SJCRH30 (cell line): Measurements from ENCODE around the gene REV3L. TPM values are rescaled to one million over a fixed set of nuclear protein-coding genes. Genes with fewer than 3 reads are reported as not detected.
"Not testable (repeated sequence)": the region's sequence is repeated elsewhere in the genome, so short reads cannot be mapped to it uniquely, and the experiment has no call there.

Experiments
- DNase-seq, 2 experiments: peaks; one replicate each; pipeline ENCODE4 v3.0.0-alpha.2; 2015 to 2020
- H3K27ac ChIP-seq: fragments of 250-450 bp; sonication (Bioruptor Pico); 2 replicates; pipeline ENCODE4 v1.5.1; 2020; ENCODE audit warnings: mild to moderate bottlenecking, moderate library complexity
- H3K27me3 ChIP-seq: fragments of 250-450 bp; sonication (Bioruptor Pico); 2 replicates; pipeline ENCODE4 v1.5.1; 2020; ENCODE audit warnings: mild to moderate bottlenecking, moderate library complexity
- H3K36me3 ChIP-seq: fragments of 250-450 bp; sonication (Bioruptor Pico); 2 replicates; pipeline ENCODE4 v1.5.1; 2020; ENCODE audit warnings: mild to moderate bottlenecking, moderate library complexity
- H3K4me1 ChIP-seq: fragments of 250-450 bp; sonication (Bioruptor Pico); 2 replicates; pipeline ENCODE4 v1.5.1; 2020; ENCODE audit warnings: mild to moderate bottlenecking, moderate library complexity
- H3K4me3 ChIP-seq: fragments of 250-450 bp; sonication (Bioruptor Pico); 2 replicates; pipeline ENCODE4 v1.5.1; 2020; ENCODE audit warnings: mild to moderate bottlenecking, moderate library complexity
- H3K9me3 ChIP-seq: fragments of 250-450 bp; sonication (Bioruptor Pico); replicated peaks from 2 replicates; pipeline ENCODE4 v1.5.1; 2020; ENCODE audit warnings: mild to moderate bottlenecking, moderate library complexity
- total RNA-seq: library from RNA; depleted of rRNA; stranded (reverse); fragments of >200 nt; shearing (Covaris generic); gene quantifications from 2 replicates; pipeline ENCODE4 v1.2.3, GENCODE V29; 2014

The REV3L gene
- total RNA-seq, 1 experiment from 2014 or later = 34.3 TPM

- H3K4me1 ChIP-seq = no peaks in the 10 kb centered on the region
- H3K4me3 ChIP-seq = no peak overlapping the region
- DNase-seq = no peak
- no peaks in the 10 kb centered on the region for H3K27me3 ChIP-seq
- no peaks in the 10 kb centered on the region for H3K9me3 ChIP-seq
- H3K36me3 ChIP-seq = peaks cover 62% of the 10 kb centered on the region
- H3K27ac ChIP-seq = no peak overlapping the region
Measured at GRCh38 chr6:111307275-111307858, 175.7 kb downstream of the REV3L start.

GRCh38 chr6:111306104-111306888, 176.7 kb downstream of the REV3L start:
- Histone ChIP-seq H3K27me3 (no peaks in the 10 kb centered on the region), H3K4me1 (no peaks in the 10 kb centered on the region), H3K36me3 (peaks cover 64% of the 10 kb centered on the region), H3K27ac (no peak overlapping the region), H3K9me3 (no peaks in the 10 kb centered on the region), H3K4me3 (no peak overlapping the region)
- no peak for DNase-seq

GRCh38 chr6:111301946-111302345, 181.1 kb downstream of the REV3L start:
- no peak for DNase-seq
- H3K27me3 ChIP-seq = no peaks in the 10 kb centered on the region
- no peaks in the 10 kb centered on the region for H3K9me3 ChIP-seq
- H3K4me3 ChIP-seq = no peak overlapping the region
- peaks cover 33% of the 10 kb centered on the region for H3K36me3 ChIP-seq
- H3K27ac ChIP-seq = no peak overlapping the region
- H3K4me1 ChIP-seq = no peaks in the 10 kb centered on the region

- not testable (repeated sequence) for H3K27ac ChIP-seq, H3K27me3 ChIP-seq, H3K9me3 ChIP-seq, H3K4me3 ChIP-seq, DNase-seq, H3K4me1 ChIP-seq
- H3K36me3 ChIP-seq = peaks cover 28% of the 10 kb centered on the region
Measured at GRCh38 chr6:111300938-111301800, 181.8 kb downstream of the REV3L start.

- no peak overlapping the region for H3K4me3 ChIP-seq
- no peak overlapping the region for H3K27ac ChIP-seq
- peaks cover 23% of the 10 kb centered on the region for H3K36me3 ChIP-seq
- no peaks in the 10 kb centered on the region for H3K9me3 ChIP-seq
- no peaks in the 10 kb centered on the region for H3K27me3 ChIP-seq
- no peak for DNase-seq
- H3K4me1 ChIP-seq = no peaks in the 10 kb centered on the region
Measured at GRCh38 chr6:111297776-111298175, 185.2 kb downstream of the REV3L start.

- no peak for DNase-seq
- Histone ChIP-seq H3K4me1 (no peaks in the 10 kb centered on the region), H3K9me3 (no peaks in the 10 kb centered on the region), H3K27ac (no peak overlapping the region), H3K36me3 (peaks cover 4% of the 10 kb centered on the region), H3K4me3 (no peak overlapping the region), H3K27me3 (no peaks in the 10 kb centered on the region)
Measured at GRCh38 chr6:111294374-111294967, 188.5 kb downstream of the REV3L start.

- Histone ChIP-seq H3K27ac (no peak overlapping the region), H3K27me3 (no peaks in the 10 kb centered on the region), H3K9me3 (no peaks in the 10 kb centered on the region), H3K4me3 (no peak overlapping the region), H3K36me3 (peaks cover 4% of the 10 kb centered on the region; the same call in 1 of the 2 replicates), H3K4me1 (no peaks in the 10 kb centered on the region)
- DNase-seq = no peak
Measured at GRCh38 chr6:111291336-111292259, 191.4 kb downstream of the REV3L start.

- not testable (repeated sequence) for H3K4me3 ChIP-seq, H3K27me3 ChIP-seq, H3K9me3 ChIP-seq, H3K36me3 ChIP-seq, DNase-seq, H3K27ac ChIP-seq, H3K4me1 ChIP-seq
Measured at GRCh38 chr6:111290689-111291335, 192.2 kb downstream of the REV3L start.

- not testable (repeated sequence) for H3K4me1 ChIP-seq, H3K27me3 ChIP-seq, H3K9me3 ChIP-seq, DNase-seq, H3K36me3 ChIP-seq, H3K27ac ChIP-seq, H3K4me3 ChIP-seq
Measured at GRCh38 chr6:111284356-111284755, 198.7 kb downstream of the REV3L start.

GRCh38 chr6:111283707-111284106, 199.3 kb downstream of the REV3L start:
- H3K9me3 ChIP-seq = no peaks in the 10 kb centered on the region
- H3K36me3 ChIP-seq = peaks cover 5% of the 10 kb centered on the region
- H3K4me1 ChIP-seq = no peaks in the 10 kb centered on the region
- H3K4me3 ChIP-seq = no peak overlapping the region
- DNase-seq = no peak
- H3K27me3 ChIP-seq = no peaks in the 10 kb centered on the region
- no peak overlapping the region for H3K27ac ChIP-seq

- Histone ChIP-seq H3K27ac (no peak overlapping the region), H3K4me3 (no peak overlapping the region), H3K27me3 (no peaks in the 10 kb centered on the region), H3K9me3 (no peaks in the 10 kb centered on the region), H3K36me3 (peaks cover 17% of the 10 kb centered on the region), H3K4me1 (no peaks in the 10 kb centered on the region)
- no peak for DNase-seq
Measured at GRCh38 chr6:111282515-111282914, 200.5 kb downstream of the REV3L start.

- no peaks in the 10 kb centered on the region for H3K9me3 ChIP-seq
- DNase-seq = peak in 1 of 2 experiments; percentile 24
- peaks cover 31% of the 10 kb centered on the region for H3K36me3 ChIP-seq
- H3K4me3 ChIP-seq = no peak overlapping the region
- H3K4me1 ChIP-seq = no peaks in the 10 kb centered on the region
- H3K27me3 ChIP-seq = no peaks in the 10 kb centered on the region
- no peak overlapping the region for H3K27ac ChIP-seq
Measured at GRCh38 chr6:111280445-111280955, 202.5 kb downstream of the REV3L start.

GRCh38 chr6:111278731-111279130, 204.3 kb downstream of the REV3L start:
- Histone ChIP-seq H3K4me1 (no peaks in the 10 kb centered on the region), H3K27me3 (no peaks in the 10 kb centered on the region), H3K27ac (no peak overlapping the region), H3K36me3 (peaks cover 46% of the 10 kb centered on the region), H3K4me3 (no peak overlapping the region), H3K9me3 (0 out of 2 replicates have a peak, but pooled peaks cover 3% of the 10 kb centered on the region)
- no peak for DNase-seq
